ENCODE data around the gene AMN. TPM values are rescaled to one million over a fixed set of nuclear protein-coding genes. Genes with fewer than 3 reads are reported as not detected.

AMN gene
- polyA plus RNA-seq, 3 donors = 1.5 to 12.3 (median 2.0) TPM

GRCh38 chr14:102908766-102909455, 13.6 kb upstream of the AMN start:
- WGBS, 3 donors = 93 to 95% (median 93%) methylated on average over 29 of the region's 29 CpGs
- H3K27ac ChIP-seq (ENCODE audit: low read depth, low read length) = no peak overlapping the region

DNA sequence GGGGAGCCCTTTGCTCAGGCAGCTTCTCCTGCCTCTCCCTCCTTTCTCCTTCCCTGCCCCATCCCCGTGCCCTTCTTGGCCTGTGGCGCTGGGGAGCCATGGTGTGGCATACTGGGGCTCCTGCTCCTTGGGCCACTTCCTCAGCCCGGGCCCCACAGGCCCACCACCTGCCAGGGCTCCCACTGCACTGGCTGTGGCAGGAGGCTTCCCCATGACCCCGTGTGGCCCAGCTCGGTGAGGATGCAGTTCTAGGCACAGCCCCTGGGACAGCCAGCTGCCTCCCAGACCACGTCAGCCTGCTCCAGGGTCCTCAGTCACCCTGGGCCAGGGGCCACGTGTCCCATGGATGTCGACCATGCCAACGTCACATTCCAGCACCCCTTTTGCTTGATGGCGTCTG, 13.0 kb upstream of the AMN start:
- H3K27ac ChIP-seq (ENCODE audit: low read depth, low read length) = no peak overlapping the region
- WGBS, 3 donors = 78 to 89% (median 87%) methylated on average over 10 of the region's 10 CpGs

DNA sequence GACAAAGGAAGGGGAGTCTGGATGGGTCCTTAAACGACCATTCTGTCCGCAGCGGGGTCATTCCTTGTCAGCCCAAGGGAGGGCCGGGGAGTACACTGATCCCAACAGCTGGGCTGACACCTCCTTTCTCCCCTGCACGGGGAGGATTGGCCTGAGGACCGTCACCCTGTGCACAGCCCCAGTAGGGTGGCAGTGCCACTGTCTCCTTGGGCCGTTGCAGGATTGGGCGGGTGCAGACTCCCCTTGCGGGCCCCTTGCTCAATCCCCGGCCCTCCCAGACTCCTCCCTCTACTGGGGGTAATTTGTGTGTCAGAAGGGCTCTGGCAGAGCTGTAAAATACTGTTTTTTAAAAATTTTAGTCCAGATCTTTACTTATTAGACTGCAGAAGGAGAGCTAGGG, 12.6 kb upstream of the AMN start:
- H3K27ac ChIP-seq (ENCODE audit: low read depth, low read length) = no peak overlapping the region

GRCh38 chr14:102910442-102910841, 12.0 kb upstream of the AMN start:
- no peak overlapping the region for H3K27ac ChIP-seq (ENCODE audit: low read depth, low read length)
- 88 to 92% (median 90%) methylated on average over 21 of the region's 21 CpGs for WGBS, 3 donors

More for the DNA sequence above, 12.6 kb upstream of the AMN start:
- 70 to 84% (median 73%) methylated on average over 10 of the region's 10 CpGs for WGBS, 3 donors

- H3K27ac ChIP-seq (ENCODE audit: low read depth, low read length) = no peak overlapping the region
- WGBS, 3 donors = 73 to 83% (median 79%) methylated on average over 19 of the region's 19 CpGs
Observed at GRCh38 chr14:102911541-102911951, 10.9 kb upstream of the AMN start.

DNA sequence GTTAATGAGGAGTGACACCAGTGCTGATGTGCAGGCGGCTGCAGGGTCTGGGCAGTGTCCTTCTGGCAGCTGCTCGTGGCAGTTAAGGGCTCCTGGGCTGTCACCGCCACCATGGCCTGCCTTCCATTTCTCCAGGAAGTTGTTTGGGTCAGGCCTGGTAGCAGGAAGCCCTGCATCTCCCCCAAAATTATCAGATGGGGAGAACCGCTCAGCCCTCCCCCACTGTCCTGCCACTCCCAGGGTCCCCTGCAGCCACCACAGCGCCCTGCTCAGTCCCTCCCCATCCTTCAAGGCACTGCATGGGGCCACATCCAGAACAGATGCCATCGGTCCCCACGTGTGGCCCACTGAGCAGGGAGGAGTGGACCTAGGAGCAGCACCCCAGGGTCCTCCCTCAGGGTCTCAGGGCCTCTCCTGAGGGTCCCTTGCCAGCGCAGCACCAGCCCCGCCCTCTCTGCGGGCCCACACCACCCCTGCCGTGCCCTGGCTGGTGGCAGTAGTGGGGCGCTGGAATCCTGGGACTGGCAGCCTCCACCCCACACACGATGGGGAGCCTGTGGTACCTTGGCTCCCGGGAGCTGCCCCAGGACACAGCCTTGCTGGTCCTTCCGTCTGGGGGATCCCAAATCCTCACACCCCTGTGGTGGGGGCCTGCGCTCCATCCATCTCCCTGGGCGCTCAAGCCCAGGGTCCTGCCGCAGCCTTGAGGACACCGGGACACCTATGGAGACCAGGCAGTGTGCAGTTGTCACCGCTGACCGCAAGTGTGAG, 10.3 kb upstream of the AMN start:
- H3K27ac ChIP-seq (ENCODE audit: low read depth, low read length) = no peak overlapping the region
- 94 to 95% (median 95%) methylated on average over 21 of the region's 21 CpGs for WGBS, 3 donors

DNA sequence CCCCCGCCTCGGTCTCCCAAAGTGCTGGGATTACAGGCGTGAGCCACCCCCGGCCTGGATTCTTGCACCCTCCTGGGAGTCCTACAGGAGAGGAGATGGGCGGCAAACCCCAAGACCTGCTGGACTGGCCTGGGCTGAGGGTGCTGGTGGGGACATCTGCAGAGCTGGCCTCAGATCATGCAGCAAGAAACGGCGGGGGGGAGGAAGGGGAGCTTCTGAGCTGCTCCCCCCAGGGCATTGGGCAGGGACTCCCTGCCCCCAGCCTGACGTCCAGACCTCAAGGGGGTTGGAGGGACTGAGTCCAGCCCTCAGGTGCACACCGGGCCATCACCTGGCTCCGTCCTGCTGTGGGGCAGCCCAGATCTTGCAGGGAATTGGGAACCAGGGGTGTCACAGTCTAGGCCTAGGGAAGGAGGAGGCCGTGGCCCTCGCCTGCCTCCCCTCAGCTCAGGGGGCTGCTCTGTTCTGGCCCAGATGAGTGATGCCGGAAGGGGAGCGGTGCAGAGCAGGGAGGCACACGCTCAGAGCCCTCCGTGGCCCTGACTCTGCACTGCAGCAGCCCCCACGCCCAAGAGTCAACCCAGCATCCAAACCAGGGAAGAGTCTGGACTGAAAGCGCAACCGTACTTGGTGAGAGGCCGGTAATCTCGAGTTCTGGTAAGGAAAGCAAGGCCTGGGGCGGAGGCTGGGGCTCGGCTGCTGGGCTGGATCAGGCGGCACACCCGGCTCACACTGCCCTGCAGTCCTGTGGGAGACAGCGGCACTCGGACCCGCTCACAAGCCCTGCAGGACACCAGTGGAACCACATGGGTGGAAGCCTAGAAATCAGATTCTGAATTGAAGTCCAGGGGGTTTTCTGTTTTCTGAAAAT, 8.9 kb upstream of the AMN start:
- WGBS, 3 donors = 89 to 91% (median 90%) methylated on average over 28 of the region's 28 CpGs
- H3K27ac ChIP-seq (ENCODE audit: low read depth, low read length) = no peak overlapping the region

- 79 to 86% (median 84%) methylated on average over 26 of the region's 26 CpGs for WGBS, 3 donors
Observed at GRCh38 chr14:102914474-102915291, 7.8 kb upstream of the AMN start.

DNA sequence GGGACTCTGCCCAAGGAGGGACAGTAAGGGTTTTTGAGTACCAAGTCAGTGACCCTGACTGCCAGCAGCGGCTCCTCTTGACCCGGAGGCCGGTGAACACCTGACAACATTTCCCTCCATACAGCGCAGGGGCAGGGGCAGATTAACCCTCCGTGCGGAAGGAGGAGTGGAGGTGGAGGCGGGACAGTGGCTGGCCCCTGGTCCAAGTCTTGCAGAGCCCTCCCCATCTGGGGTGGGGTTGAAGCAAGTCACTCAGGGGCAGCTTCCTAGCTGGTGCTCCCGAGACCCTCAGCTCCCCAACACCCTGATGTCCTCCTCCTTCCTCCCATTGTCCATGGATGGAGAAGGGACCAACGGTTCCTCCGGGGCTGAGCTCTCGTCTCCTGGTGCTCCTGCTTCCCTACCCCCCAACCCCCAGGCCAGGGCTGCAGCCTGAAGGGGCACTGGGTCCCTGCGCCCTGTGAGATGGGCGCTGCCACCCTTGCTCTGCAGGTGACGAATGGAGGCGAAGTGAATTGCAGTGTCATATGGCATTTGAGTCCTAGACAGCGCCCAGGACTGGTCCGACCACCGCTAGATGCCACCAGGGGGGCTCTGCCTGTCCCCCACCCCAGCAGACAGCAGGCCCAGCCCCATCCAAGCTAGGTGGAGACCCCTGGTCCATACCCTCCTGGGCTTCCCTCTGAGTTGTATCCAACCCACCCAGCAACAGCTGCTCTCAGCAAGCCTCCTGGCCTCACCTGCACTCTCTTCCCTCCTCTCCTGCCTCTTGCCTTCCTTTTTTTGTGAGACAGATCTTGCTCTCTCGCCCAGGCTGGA, 7.0 kb upstream of the AMN start:
- no peak overlapping the region for H3K27ac ChIP-seq (ENCODE audit: low read depth, low read length)
- 71 to 81% (median 80%) methylated on average over 19 of the region's 19 CpGs for WGBS, 3 donors

More at GRCh38 chr14:102914474-102915291, 7.8 kb upstream of the AMN start:
- no peak overlapping the region for H3K27ac ChIP-seq (ENCODE audit: low read depth, low read length)

GRCh38 chr14:102916347-102917055, 6.0 kb upstream of the AMN start:
- 73 to 83% (median 74%) methylated on average over 18 of the region's 18 CpGs for WGBS, 3 donors
- H3K27ac ChIP-seq (ENCODE audit: low read depth, low read length) = no peak overlapping the region

DNA sequence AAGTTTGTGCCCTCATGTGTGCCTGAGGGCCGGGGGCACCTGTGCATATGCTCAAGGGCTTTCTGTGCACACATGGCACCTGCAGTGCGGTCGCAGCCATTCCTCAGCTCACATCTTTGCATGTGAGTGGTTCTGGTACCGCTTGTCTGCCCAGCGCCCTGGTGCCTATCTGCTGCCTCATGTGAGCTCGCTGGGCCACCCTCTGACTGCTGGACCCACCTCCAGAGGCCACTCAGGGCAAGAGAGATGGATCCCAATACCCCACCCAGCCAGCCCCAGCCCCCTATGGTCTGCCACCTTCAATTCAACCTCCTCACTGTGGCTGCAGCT, 5.4 kb upstream of the AMN start:
- WGBS, 3 donors = 90 to 94% (median 94%) methylated on average over 6 of the region's 6 CpGs
- no peak overlapping the region for H3K27ac ChIP-seq (ENCODE audit: low read depth, low read length)

- H3K27ac ChIP-seq (ENCODE audit: low read depth, low read length) = no peak overlapping the region
- WGBS, 3 donors = 31 to 40% (median 38%) methylated on average over 12 of the region's 12 CpGs
Observed at GRCh38 chr14:102917469-102918211, 4.8 kb upstream of the AMN start.

- WGBS, 3 donors = 47 to 62% (median 53%) methylated on average over 2 of the region's 2 CpGs
- no peak overlapping the region for H3K27ac ChIP-seq (ENCODE audit: low read depth, low read length)
Observed at GRCh38 chr14:102918438-102918837, 4.0 kb upstream of the AMN start.

- WGBS, 3 donors = 92 to 96% (median 96%) methylated on average over 5 of the region's 5 CpGs
- no peak overlapping the region for H3K27ac ChIP-seq (ENCODE audit: low read depth, low read length)
Observed at GRCh38 chr14:102920273-102920997, 2.0 kb upstream of the AMN start.

DNA sequence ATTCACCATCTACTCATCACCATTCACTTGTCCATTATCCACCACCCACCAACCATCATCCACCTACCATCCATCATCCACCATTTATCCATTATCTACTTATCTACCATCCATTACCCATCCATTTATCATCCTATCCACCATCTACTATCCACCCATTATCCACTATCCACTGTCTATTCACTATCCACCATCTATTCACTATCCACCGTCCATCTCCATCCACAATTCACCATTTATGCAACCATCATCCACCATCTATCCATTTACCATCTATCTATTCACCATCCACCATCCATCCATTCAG, 1.5 kb upstream of the AMN start:
- WGBS, 3 donors = 97 to 100% (median 97%) methylated on average over 1 of the region's 1 CpG
- H3K27ac ChIP-seq (ENCODE audit: low read depth, low read length) = no peak overlapping the region
